Renal pelvis (tissue), 12 donors: ENCODE measurements around the gene GPR156. TPM values are rescaled to one million over a fixed set of nuclear protein-coding genes. Genes with fewer than 3 reads are reported as not detected.
"Not testable (repeated sequence)": the region's sequence is repeated elsewhere in the genome, so short reads cannot be mapped to it uniquely, and the experiment has no call there.

Source experiments
- DNase-seq: peaks from one replicate; pipeline ENCODE4 v3.0.0-alpha.2; 2013
- long read RNA-seq, 16 experiments: transcript quantifications; one replicate each; lab custom pipeline, GENCODE V29; 2026
- polyA plus RNA-seq, 3 donors: library from polyadenylated mRNA; unstranded; fragments of 120-200 nt; gene quantifications; one replicate each; pipeline ENCODE4 v1.2.1, GENCODE V29; 2013; ENCODE audit not compliant: insufficient read length in 3 of 3

The GPR156 gene
- 1 to 10 TPM; 2.9 to 3.6 (median 3.3) TPM for polyA plus RNA-seq
- long read RNA-seq, donor 1, full-length matches to known transcripts: 1 of 1 reads
- long read RNA-seq, donor 1, partial matches to known transcripts: 0 of 1 reads
- long read RNA-seq, donor 1, other reads (novel, unspliced or antisense): 0 of 1 reads
- long read RNA-seq, donor 2: 0 reads
- long read RNA-seq, donor 3: 0 reads
- long read RNA-seq, donor 4: 0 reads
- long read RNA-seq, donor 5: 0 reads
- long read RNA-seq, donor 6: 0 reads
- long read RNA-seq, donor 7: 0 reads
- long read RNA-seq, donor 8: 0 reads
- long read RNA-seq, donor 9: 0 reads
- long read RNA-seq, donor 10, full-length matches to known transcripts: 2 of 2 reads
- long read RNA-seq, donor 10, partial matches to known transcripts: 0 of 2 reads
- long read RNA-seq, donor 10, other reads (novel, unspliced or antisense): 0 of 2 reads
- long read RNA-seq, donor 11: 0 reads
- long read RNA-seq, donor 12, partial matches to known transcripts: 0 of 1 reads
- long read RNA-seq, donor 12, other reads (novel, unspliced or antisense): 0 of 1 reads
- long read RNA-seq, donor 13: 0 reads
- long read RNA-seq, donor 14: 0 reads
- long read RNA-seq, donor 15: 0 reads
- long read RNA-seq, donor 16: 0 reads

- peak; percentile 23 for DNase-seq
These were observed at the start of gene GPR156 for GRCh38 chr3:120284747-120285507. GPR156 (minus strand) TSS chr3:120285222; CDS start chr3:120244098, 41,124 bp downstream.

GRCh38 chr3:120332646-120333045 lies 47.6 kb upstream of the GPR156 start:
- DNase-seq: no peak

GRCh38 chr3:120331076-120331475 lies 46.1 kb upstream of the GPR156 start:
- DNase-seq: no peak

GRCh38 chr3:120326784-120327183 lies 41.8 kb upstream of the GPR156 start:
- peak; percentile 12 for DNase-seq

GRCh38 chr3:120324190-120324589 lies 39.2 kb upstream of the GPR156 start:
- no peak for DNase-seq

- DNase-seq: not testable (repeated sequence)
These were observed 38.7 kb upstream of the GPR156 start for GRCh38 chr3:120323761-120324160.

- no peak for DNase-seq
These were observed 27.1 kb upstream of the GPR156 start for GRCh38 chr3:120311863-120312794.

GRCh38 chr3:120306519-120307455 lies 21.8 kb upstream of the GPR156 start:
- DNase-seq: no peak

- DNase-seq: peak; percentile 67
These were observed 19.6 kb upstream of the GPR156 start for GRCh38 chr3:120304616-120305015.

- DNase-seq: no peak
These were observed 17.3 kb upstream of the GPR156 start for GRCh38 chr3:120302361-120302760.

GRCh38 chr3:120300971-120301370 lies 15.9 kb upstream of the GPR156 start:
- no peak for DNase-seq

- DNase-seq: no peak
These were observed 14.4 kb upstream of the GPR156 start for GRCh38 chr3:120299403-120299802.

GRCh38 chr3:120298996-120299395 lies 14.0 kb upstream of the GPR156 start:
- DNase-seq: no peak

- not testable (repeated sequence) for DNase-seq
These were observed 6.5 kb upstream of the GPR156 start for GRCh38 chr3:120291552-120291951.

GRCh38 chr3:120289636-120290035 lies 4.6 kb upstream of the GPR156 start:
- DNase-seq: no peak

- no peak for DNase-seq
These were observed 1.4 kb upstream of the GPR156 start for GRCh38 chr3:120286465-120286864.

- DNase-seq: no peak
These were observed 453 bp upstream of the GPR156 start for GRCh38 chr3:120285508-120285841.

GRCh38 chr3:120281261-120281660 lies 3.8 kb downstream of the GPR156 start:
- no peak for DNase-seq

GRCh38 chr3:120280566-120280965 lies 4.5 kb downstream of the GPR156 start:
- no peak for DNase-seq

- DNase-seq: no peak
These were observed 5.0 kb downstream of the GPR156 start for GRCh38 chr3:120280026-120280425.
